ENCODE measurements around the gene RNF213.

Gene RNF213

GRCh38 chr17:80287806-80288567 lies 27.3 kb downstream of the RNF213 start:
- TF ChIP-seq CTCF (conservative IDR thresholded peaks at IDR 0.05; ENCODE audit: low read depth, low read length) = no peak

GRCh38 chr17:80289616-80290015 lies 29.0 kb downstream of the RNF213 start:
- no peak overlapping the region for H3K4me3 ChIP-seq (ENCODE audit: low read depth, low read length)
- no peak for DNase-seq (ENCODE audit: low read depth)
- TF ChIP-seq CTCF (conservative IDR thresholded peaks at IDR 0.05; ENCODE audit: low read depth, low read length) = no peak

More at GRCh38 chr17:80287806-80288567, 27.3 kb downstream of the RNF213 start:
- H3K4me3 ChIP-seq (ENCODE audit: low read depth, low read length) = no peak overlapping the region
- no peak for DNase-seq (ENCODE audit: low read depth)

- no peak for TF ChIP-seq CTCF (conservative IDR thresholded peaks at IDR 0.05; ENCODE audit: low read depth, low read length)
- H3K4me3 ChIP-seq (ENCODE audit: low read depth, low read length) = no peak overlapping the region
- DNase-seq (ENCODE audit: low read depth) = no peak
These were observed 29.5 kb downstream of the RNF213 start for GRCh38 chr17:80290156-80290555.

GRCh38 chr17:80291260-80291659 lies 30.6 kb downstream of the RNF213 start:
- DNase-seq (ENCODE audit: low read depth) = no peak
- H3K4me3 ChIP-seq (ENCODE audit: low read depth, low read length) = no peak overlapping the region
- no peak for TF ChIP-seq CTCF (conservative IDR thresholded peaks at IDR 0.05; ENCODE audit: low read depth, low read length)

- TF ChIP-seq CTCF (conservative IDR thresholded peaks at IDR 0.05; ENCODE audit: low read depth, low read length) = no peak
- DNase-seq (ENCODE audit: low read depth) = no peak
- no peak overlapping the region for H3K4me3 ChIP-seq (ENCODE audit: low read depth, low read length)
These were observed 31.2 kb downstream of the RNF213 start for GRCh38 chr17:80291691-80292487.

- peak; percentile 23 for DNase-seq (ENCODE audit: low read depth)
- peak; percentile 37 for TF ChIP-seq CTCF (conservative IDR thresholded peaks at IDR 0.05; ENCODE audit: low read depth, low read length)
- H3K4me3 ChIP-seq (ENCODE audit: low read depth, low read length) = no peak overlapping the region
These were observed 31.9 kb downstream of the RNF213 start for GRCh38 chr17:80292521-80292971.
